NCI-H2029 (cell line): ENCODE measurements around the gene MTRF1.
"Not testable (repeated sequence)": the region's sequence is repeated elsewhere in the genome, so short reads cannot be mapped to it uniquely, and the experiment has no call there.

ENCODE experiments used
- DNase-seq: peaks from one replicate; lab custom pipeline; 2025; lab: John Stamatoyannopoulos, UW

MTRF1 gene

GRCh38 chr13:41279156-41279555 lies 15.8 kb upstream of the MTRF1 start:
- not testable (repeated sequence) for DNase-seq

- DNase-seq, result no peak
Observed at GRCh38 chr13:41276824-41277223, 13.4 kb upstream of the MTRF1 start.

- DNase-seq, result no peak
Observed at GRCh38 chr13:41274881-41275280, 11.5 kb upstream of the MTRF1 start.

GRCh38 chr13:41273831-41274441 lies 10.6 kb upstream of the MTRF1 start:
- DNase-seq, result no peak

- no peak for DNase-seq
Observed at GRCh38 chr13:41271456-41272285, 8.3 kb upstream of the MTRF1 start.

GRCh38 chr13:41268764-41269163 lies 5.4 kb upstream of the MTRF1 start:
- DNase-seq, result no peak

- no peak for DNase-seq
Observed at GRCh38 chr13:41267106-41267505, 3.7 kb upstream of the MTRF1 start.

GRCh38 chr13:41259875-41260501 lies 3.4 kb downstream of the MTRF1 start:
- DNase-seq, result no peak

- DNase-seq, result no peak
Observed at GRCh38 chr13:41257535-41257934, 5.8 kb downstream of the MTRF1 start.

- DNase-seq, result no peak
Observed at GRCh38 chr13:41254902-41255301, 8.5 kb downstream of the MTRF1 start.

- DNase-seq, result no peak
Observed at GRCh38 chr13:41250993-41251392, 12.4 kb downstream of the MTRF1 start.

- no peak for DNase-seq
Observed at GRCh38 chr13:41246969-41247680, 16.3 kb downstream of the MTRF1 start.

GRCh38 chr13:41244556-41244955 lies 18.8 kb downstream of the MTRF1 start:
- DNase-seq, result no peak

- DNase-seq, result no peak
Observed at GRCh38 chr13:41241626-41242025, 21.8 kb downstream of the MTRF1 start.

GRCh38 chr13:41236369-41236768 lies 27.0 kb downstream of the MTRF1 start:
- no peak for DNase-seq

GRCh38 chr13:41232578-41233480 lies 30.5 kb downstream of the MTRF1 start:
- DNase-seq, result no peak

GRCh38 chr13:41231786-41232185 lies 31.6 kb downstream of the MTRF1 start:
- peak; percentile 67 for DNase-seq

GRCh38 chr13:41231025-41231677 lies 32.2 kb downstream of the MTRF1 start:
- no peak for DNase-seq

GRCh38 chr13:41229356-41229755 lies 34.0 kb downstream of the MTRF1 start:
- DNase-seq, result no peak

GRCh38 chr13:41224113-41225110 lies 39.0 kb downstream of the MTRF1 start:
- DNase-seq, result no peak
